ENCODE measurements around the gene SOS1.
"Not testable (repeated sequence)": the region's sequence is repeated elsewhere in the genome, so short reads cannot be mapped to it uniquely, and the experiment has no call there.

Gene SOS1

DNA sequence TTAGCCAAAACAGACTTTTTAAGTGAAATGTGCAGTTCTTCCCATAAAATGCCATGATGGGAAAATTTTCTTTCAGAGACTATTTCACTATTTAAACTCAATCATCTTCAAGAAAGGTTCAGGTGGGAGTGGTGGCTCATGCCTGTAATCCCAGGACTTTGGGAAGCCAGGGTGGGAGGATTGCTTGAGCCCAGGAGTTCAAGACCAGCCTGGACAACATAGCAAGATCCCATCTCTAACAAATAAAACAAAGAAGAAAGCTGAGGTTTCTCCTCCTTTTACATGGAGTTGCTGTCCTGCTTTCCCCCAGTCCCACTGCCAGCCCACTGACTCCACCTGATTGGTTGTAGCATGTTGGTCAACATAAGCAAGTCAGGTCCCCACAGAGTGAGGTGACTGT is 25.8 kb upstream of the SOS1 start:
- TF ChIP-seq, protein P1, sequence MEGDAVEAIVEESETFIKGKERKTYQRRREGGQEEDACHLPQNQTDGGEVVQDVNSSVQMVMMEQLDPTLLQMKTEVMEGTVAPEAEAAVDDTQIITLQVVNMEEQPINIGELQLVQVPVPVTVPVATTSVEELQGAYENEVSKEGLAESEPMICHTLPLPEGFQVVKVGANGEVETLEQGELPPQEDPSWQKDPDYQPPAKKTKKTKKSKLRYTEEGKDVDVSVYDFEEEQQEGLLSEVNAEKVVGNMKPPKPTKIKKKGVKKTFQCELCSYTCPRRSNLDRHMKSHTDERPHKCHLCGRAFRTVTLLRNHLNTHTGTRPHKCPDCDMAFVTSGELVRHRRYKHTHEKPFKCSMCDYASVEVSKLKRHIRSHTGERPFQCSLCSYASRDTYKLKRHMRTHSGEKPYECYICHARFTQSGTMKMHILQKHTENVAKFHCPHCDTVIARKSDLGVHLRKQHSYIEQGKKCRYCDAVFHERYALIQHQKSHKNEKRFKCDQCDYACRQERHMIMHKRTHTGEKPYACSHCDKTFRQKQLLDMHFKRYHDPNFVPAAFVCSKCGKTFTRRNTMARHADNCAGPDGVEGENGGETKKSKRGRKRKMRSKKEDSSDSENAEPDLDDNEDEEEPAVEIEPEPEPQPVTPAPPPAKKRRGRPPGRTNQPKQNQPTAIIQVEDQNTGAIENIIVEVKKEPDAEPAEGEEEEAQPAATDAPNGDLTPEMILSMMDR (conservative IDR thresholded peaks at IDR 0.05; ENCODE audit: control insufficient read depth, insufficient read depth, low read depth, low read length): no peak
- DNase-seq (ENCODE audit: low read depth): no peak
- H3K4me3 ChIP-seq (ENCODE audit: control insufficient read depth, low read depth, low read length): no peak overlapping the region

DNA sequence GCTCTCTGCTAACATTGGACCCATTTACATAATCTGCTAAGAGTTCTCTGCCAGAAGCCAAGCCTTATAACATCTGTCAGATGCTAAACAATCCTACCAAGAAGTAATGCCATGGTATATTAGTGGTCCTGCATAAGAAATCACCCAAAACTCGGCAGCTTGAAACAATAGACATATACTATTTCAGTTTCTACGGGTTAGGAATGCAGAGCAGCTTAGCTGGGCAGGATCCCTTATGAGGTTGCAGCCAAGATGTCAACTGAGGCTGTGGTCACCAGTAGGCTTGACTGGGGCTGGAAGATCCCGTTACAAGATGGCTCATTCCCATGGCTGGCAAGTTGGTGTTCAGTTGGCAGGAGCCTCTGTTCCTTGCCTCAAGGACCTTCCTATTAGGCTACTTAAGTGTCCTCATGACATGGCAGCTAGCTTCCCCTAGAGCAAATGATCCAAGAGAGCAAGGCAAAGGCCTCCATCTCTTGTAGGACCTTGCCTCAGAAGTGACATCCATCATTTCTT is 25.1 kb upstream of the SOS1 start:
- DNase-seq (ENCODE audit: low read depth): no peak
- TF ChIP-seq, protein P1 (conservative IDR thresholded peaks at IDR 0.05; ENCODE audit: control insufficient read depth, insufficient read depth, low read depth, low read length): no peak
- H3K4me3 ChIP-seq (ENCODE audit: control insufficient read depth, low read depth, low read length): no peak overlapping the region

DNA sequence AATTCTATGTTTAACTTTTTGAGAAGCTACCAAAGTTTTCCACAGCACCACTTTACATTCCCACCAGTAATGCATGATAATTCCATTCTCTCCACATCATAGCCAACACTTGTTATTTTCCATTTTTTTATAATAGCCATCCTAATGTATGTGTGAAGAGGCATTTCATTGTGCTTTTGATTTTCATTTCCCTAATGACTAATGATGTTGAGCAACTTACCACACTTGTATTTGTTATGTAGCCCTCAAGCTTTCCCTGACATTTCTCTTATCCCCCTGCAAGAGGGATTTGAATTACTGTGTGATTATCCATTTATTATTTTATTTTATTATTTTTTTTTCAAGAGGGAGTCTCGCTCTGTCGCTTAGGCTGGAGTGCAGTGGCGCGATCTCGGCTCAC is 23.6 kb upstream of the SOS1 start:
- DNase-seq (ENCODE audit: low read depth): no peak
- TF ChIP-seq, protein P1 (conservative IDR thresholded peaks at IDR 0.05; ENCODE audit: control insufficient read depth, insufficient read depth, low read depth, low read length): no peak
- H3K4me3 ChIP-seq (ENCODE audit: control insufficient read depth, low read depth, low read length): no peak overlapping the region

DNA sequence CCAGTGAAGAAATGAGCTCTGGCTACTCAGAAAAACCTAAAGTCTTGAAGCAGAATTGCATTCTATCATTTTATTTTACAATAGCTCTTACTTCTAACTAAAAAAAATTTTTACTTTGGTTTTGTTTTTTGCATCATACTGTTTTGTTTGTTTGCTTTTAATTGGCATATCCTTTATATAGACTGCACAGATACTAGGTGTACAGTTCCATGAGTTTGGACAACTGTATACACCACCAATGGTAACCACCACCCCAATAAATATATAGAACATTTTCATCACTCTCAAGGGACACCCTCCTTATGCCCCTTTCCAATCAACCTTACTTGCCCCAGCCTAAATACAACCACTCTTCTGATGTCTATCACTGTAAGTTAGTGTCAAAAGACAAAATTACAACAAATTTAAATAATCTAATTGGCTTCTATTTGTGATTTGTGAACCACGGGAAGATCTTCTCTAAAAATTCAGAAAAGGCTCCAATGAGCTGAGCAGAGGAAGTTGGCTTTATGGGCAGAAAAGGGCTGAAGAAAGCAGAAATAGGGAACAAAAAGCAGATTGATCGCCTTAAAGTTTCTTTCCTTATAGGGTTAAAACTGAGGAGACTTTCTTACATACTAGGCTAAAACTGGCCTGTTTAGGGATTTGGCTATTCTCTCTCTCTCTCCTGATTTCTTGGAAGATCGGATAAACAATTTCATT is 22.2 kb upstream of the SOS1 start:
- H3K4me3 ChIP-seq (ENCODE audit: control insufficient read depth, low read depth, low read length): no peak overlapping the region
- no peak for DNase-seq (ENCODE audit: low read depth)
- TF ChIP-seq, protein P1 (conservative IDR thresholded peaks at IDR 0.05; ENCODE audit: control insufficient read depth, insufficient read depth, low read depth, low read length): no peak

DNA sequence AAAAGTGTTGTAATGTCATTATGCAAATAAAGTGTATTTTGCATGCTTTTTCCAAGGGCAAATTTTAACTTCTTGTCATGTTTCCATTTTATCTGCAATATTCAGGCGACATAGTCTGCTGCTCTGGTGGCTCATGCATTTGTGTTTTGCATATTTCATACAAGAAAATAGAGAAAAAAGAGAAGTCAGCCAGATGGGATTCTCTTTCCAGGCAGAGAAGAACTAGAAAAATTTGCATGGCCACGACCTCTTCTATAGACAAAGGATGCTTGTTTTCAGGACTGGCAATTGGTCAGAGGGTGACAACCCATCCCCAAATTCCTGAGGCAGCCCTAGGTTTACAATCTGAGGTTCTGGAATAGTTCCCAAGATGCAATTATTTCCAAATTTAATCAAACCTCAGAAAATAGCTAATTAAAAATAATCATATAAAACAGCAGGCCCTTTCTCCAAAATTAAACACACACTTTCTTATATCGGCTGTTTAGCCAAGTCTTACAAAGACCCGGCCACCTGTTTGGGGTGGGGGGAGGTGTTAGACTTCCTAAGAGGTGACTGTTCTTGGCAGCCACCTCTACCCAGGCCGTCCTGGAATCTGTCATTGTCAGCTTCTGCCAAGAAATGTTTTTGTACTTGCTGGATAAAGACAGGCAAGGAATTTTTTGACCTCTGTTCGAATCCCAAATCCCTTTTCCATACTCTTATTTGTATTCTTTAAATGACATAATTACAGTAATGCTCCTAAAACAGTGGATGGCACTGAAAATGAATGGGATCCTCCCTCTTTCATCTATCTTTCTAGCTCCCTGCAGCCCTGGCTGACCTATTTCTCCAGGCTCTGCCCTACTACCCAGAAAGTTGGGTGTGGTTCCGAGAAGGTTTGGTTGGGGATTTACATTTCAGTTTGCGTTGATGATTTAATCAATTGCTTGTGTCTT is 20.8 kb upstream of the SOS1 start:
- DNase-seq (ENCODE audit: low read depth): no peak
- H3K4me3 ChIP-seq (ENCODE audit: control insufficient read depth, low read depth, low read length): no peak overlapping the region
- TF ChIP-seq, protein P1 (conservative IDR thresholded peaks at IDR 0.05; ENCODE audit: control insufficient read depth, insufficient read depth, low read depth, low read length): no peak

DNA sequence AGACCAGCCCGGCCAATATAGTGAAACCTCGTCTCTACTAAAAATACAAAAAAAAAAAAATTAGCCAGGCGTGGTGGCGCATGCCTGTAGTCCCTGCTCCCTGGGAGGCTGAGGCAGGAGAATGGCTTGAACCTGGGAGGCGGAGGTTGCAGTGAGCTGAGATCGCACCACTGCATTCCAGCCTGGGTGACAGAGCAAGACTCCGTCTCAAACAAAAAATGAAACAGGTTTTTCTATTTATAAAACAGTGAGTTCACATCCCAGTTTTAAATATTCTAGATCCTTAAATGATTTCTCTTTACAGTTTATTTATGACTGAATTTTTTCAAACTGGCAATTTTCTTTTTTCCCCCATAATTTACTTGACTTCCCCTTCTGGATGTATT is 20.1 kb upstream of the SOS1 start:
- H3K4me3 ChIP-seq (ENCODE audit: control insufficient read depth, low read depth, low read length); DNase-seq (ENCODE audit: low read depth): not testable (repeated sequence)

DNA sequence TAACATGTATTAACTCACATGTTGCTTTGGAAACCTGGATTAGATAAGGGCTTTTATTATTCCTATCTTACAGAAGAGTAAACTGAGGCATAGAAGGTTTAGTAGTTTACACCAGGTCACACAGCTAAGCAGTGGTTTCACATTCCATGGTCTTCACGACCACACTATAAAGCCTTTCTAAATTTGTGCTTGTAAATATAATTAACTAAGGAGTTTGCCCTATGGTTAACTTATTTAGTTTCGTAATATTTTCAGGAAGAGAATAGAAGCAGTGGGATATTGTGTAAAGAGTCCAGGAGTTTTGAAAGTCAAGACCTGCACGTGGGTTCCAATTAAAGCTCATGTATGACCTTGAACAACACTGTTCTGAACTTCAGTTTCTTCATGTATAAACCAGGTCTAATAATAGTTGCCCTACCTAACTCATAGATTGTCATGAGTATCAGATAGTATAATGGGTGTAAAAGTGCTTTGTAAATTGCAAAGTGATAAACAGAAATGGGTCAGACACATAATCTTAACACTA is 19.5 kb upstream of the SOS1 start:
- no peak overlapping the region for H3K4me3 ChIP-seq (ENCODE audit: control insufficient read depth, low read depth, low read length)
- no peak for DNase-seq (ENCODE audit: low read depth)
- TF ChIP-seq, protein P1 (conservative IDR thresholded peaks at IDR 0.05; ENCODE audit: control insufficient read depth, insufficient read depth, low read depth, low read length): no peak
